ENCODE data around the gene WSCD1. TPM values are rescaled to one million over a fixed set of nuclear protein-coding genes. Genes with fewer than 3 reads are reported as not detected.

Gene WSCD1
- total and polyA plus RNA-seq, 2 of the 4 experiments (the other 2 are of a cell fraction) = 0.07 TPM; not detected in 1

- Histone ChIP-seq H2BK15ac (ENCODE audit: low read depth, low read length) (no peak overlapping the region), H2BK20ac (ENCODE audit: low read depth, low read length) (no peak overlapping the region), H3K23ac (ENCODE audit: low read depth, low read length) (no peak overlapping the region), H3K4me1 (ENCODE audit: control insufficient read depth, insufficient read depth, low read length) (no peaks in the 10 kb centered on the region), H2BK5ac (ENCODE audit: low read depth, low read length, poor library complexity, severe bottlenecking) (no peak overlapping the region), H3K18ac (ENCODE audit: low read depth, low read length) (no peak overlapping the region), H4K5ac (ENCODE audit: low read depth, low read length) (no peak overlapping the region), H3K4ac (ENCODE audit: low read depth, low read length) (no peak overlapping the region), H4K91ac (ENCODE audit: insufficient read depth, low read depth, low read length) (no peak overlapping the region), H2AK5ac (ENCODE audit: low read depth, low read length) (no peak overlapping the region), H3K9me1 (ENCODE audit: insufficient read depth, low read length) (no peaks in the 10 kb centered on the region), H3K79me1 (ENCODE audit: low read depth in 1 of 2, low read length in 2 of 2) (no peaks in the 10 kb centered on the region), H2AK9ac (replicated peaks; ENCODE audit: low read depth, low read length, poor library complexity) (no peak overlapping the region), H3K4me2 (ENCODE audit: low read depth, low read length) (no peak overlapping the region), H2AFZ (replicated peaks; ENCODE audit: low read length, poor library complexity) (no peak overlapping the region), H3K4me3 (ENCODE audit: insufficient read depth, low read depth, low read length) (no peak overlapping the region), H3K27ac (ENCODE audit: insufficient read depth, low read length) (no peak overlapping the region), H3K36me3 (ENCODE audit: control insufficient read depth, insufficient read depth, low read length) (no peaks in the 10 kb centered on the region), H4K20me1 (ENCODE audit: insufficient read depth, low read length) (no peaks in the 10 kb centered on the region), H4K8ac (ENCODE audit: low read depth in 2 of 2, low read length in 2 of 2) (no peak overlapping the region), H3K56ac (ENCODE audit: extremely low read depth, insufficient read depth, low read length) (no peak overlapping the region), H3K14ac (replicated peaks; ENCODE audit: low read depth, low read length) (no peak overlapping the region), H3K9me3 (ENCODE audit: control insufficient read depth, insufficient read depth, low read length) (no peaks in the 10 kb centered on the region; the same call in 1 of the 2 replicates), H3K9ac (ENCODE audit: low read depth, low read length) (no peak overlapping the region), H2BK120ac (ENCODE audit: low read depth, low read length) (no peak overlapping the region), H3K27me3 (ENCODE audit: control insufficient read depth, insufficient read depth, low read length) (peaks cover 22% of the 10 kb centered on the region)
- in situ Hi-C loops (cut with MboI; ENCODE audit: low sequenced_read_pairs) = no loop called here
- WGBS, 2 experiments (ENCODE audit: extremely low coverage in 2 of 2, insufficient read length in 1 of 2) = 2% methylated on average over 13 of the region's 39 CpGs; no CpG with 5 or more reads in 1 of the 2 experiments
- intact Hi-C loops (cut with micrococcal nuclease) = loop anchor here (5.0 to 10.0 kb wide), 2 partner anchors 64 to 479 kb away; no protein-coding TSS in a partner anchor
- POLR2A ChIA-PET (ENCODE audit: unreplicated experiment) = no interaction called here
- CTCF ChIA-PET = no interaction called here
- dilution Hi-C loops (cut with HindIII; ENCODE audit: low sequenced_read_pairs, unreplicated experiment) = no loop called here
- DNase-seq (no peak), ATAC-seq (ENCODE audit: low read depth) (no peak)
- no TSS peak for BruUV-seq (replicated peaks)
- TF ChIP-seq NFE2L2 (IDR thresholded peaks at IDR 0.05; ENCODE audit: low read depth, low read length) (no peak), ELK1 (IDR thresholded peaks at IDR 0.05; ENCODE audit: borderline replicate concordance, low read depth, low read length) (no peak), MAZ (IDR thresholded peaks at IDR 0.05; ENCODE audit: borderline replicate concordance, low read depth, low read length) (no peak), USF2 (IDR thresholded peaks at IDR 0.05; ENCODE audit: low read depth, low read length) (no peak), MAFK (IDR thresholded peaks at IDR 0.05; ENCODE audit: low read depth, low read length) (no peak), CHD1 (IDR thresholded peaks at IDR 0.05; ENCODE audit: low read depth, low read length) (no peak), RAD21 (IDR thresholded peaks at IDR 0.05; ENCODE audit: low read length) (no peak), BHLHE40 (IDR thresholded peaks at IDR 0.05; ENCODE audit: low read depth, low read length) (no peak), RCOR1 (IDR thresholded peaks at IDR 0.05; ENCODE audit: insufficient replicate concordance, low read length) (no peak)
Measured at GRCh38 chr17:6070913-6071511, 833 bp downstream of the WSCD1 start.

Data from IMR-90 (cell line).